ENCODE measurements around the gene UROS.

Gene UROS

DNA sequence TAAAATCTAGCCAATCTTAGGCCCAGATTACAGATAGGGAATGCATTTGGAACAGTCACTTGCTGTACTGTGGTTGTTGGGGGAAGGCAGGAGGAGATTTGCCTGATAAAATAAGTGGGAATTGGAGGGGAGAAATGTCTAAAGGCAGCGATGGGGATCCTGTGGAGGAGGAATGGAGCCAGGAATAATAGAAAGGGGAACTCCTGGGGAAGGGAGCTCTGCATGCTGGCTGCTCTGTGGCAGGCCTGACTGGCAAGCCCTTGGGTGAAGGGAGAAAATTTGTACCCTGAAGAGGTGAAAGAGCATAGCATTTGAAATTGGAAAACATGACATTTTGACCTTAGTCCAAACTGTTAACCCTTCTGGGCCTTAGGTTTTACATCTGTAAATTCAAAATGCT lies 61.1 kb downstream of the UROS start:
- DNase-seq, result no peak

DNA sequence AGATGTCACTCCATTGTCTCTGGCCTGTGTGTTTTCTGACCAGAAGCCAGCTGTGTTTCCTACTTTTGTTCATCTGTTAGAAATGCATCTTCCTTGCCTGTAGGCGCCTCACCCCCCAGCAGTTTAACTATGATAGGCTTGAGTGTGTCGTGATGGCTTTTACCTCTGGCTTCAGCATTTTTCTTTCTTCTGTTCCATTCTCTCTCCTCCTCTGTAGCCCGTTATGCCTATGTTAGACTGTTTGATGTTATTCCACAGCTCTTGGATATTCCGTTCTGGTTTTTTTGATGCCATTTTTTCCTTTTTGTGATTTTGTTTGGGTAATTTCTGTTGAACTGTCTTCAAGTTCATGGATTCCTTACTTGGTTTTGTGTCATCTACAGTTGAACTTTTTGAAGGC lies 65.3 kb downstream of the UROS start:
- no peak for DNase-seq

DNA sequence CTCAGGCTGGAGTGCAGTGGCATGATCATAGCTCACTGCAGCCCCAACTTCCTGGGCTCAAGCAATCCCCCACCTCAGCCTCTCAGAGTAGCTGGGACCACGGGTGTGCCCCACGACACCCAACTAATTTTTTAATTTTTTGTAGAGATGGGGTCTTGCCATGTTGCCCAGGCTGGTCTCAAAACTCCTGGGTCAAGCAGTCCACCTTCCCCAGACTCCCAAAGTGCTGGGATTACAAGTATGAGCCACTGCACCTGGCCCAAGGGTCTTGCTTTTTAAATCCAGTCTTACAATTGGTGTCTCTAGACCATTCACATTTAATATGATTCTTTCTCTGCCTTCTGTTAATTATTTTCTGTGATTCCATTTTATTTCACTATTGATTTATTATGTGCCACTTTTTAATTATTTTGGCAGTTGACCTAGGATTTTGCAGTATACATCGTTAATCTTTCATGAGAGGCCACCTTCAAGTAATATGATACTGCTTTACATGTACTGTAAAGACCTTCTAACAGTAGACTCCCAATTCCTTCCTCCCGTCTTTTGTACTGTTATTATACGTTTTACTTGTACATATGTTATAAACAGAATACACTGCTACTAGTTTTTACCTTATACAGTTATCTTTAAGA lies 66.1 kb downstream of the UROS start:
- DNase-seq, result no peak

DNA sequence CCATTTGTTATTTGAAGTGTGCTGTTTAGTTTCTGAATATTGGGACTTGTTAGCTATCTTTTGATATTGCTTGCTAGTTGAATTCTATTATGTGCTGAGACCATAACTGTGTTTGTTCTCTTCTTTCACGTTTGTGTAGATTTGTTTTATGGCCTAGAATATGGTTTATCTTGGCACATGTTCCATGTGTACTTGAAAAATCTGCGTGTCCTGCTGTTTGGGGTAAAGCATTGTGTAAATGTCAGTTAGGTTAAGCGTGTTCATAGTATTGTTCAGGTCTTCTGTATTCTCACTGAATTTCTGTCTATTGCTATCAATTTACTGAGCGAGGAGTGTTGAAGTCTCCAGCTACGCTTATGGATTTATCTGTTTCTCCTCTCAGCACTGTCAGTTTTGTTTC lies 66.9 kb downstream of the UROS start:
- no peak for DNase-seq

DNA sequence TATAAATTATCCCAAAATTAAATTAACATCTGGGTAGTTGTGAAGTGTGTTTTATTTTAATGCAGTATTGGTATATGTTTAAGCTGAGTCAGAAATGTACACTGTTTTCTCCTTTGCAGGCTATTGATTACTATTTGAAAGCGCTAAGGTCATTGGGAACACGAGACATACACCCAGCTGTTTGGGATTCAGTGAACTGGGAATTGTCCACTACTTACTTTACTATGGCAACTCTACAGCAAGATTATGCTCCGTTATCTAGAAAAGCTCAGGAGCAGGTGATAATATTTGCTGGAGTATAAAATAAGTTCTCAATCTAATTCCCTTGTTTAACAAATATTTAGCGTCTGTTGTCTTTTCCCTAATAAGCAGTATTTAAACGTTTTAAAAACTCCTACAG lies 75.6 kb downstream of the UROS start:
- DNase-seq, result no peak

DNA sequence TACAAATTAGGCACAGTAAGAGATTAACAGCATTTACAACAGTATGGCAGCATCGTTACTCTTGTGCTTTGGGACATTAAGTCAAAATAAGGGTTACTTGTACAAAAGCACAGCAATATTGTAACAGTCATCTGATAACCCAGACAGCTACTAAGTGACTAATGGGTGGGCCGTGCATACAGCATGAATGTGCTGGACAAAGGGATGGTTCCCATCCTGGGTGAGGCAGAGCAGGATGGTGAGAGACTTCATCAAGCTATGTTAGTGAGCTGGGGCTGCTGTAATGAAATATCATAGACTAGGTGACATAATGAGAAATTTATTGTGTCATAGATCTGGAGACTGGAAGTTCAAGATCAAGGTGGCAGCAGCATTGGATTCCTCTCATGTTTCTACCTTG lies 78.1 kb downstream of the UROS start:
- DNase-seq, result no peak

DNA sequence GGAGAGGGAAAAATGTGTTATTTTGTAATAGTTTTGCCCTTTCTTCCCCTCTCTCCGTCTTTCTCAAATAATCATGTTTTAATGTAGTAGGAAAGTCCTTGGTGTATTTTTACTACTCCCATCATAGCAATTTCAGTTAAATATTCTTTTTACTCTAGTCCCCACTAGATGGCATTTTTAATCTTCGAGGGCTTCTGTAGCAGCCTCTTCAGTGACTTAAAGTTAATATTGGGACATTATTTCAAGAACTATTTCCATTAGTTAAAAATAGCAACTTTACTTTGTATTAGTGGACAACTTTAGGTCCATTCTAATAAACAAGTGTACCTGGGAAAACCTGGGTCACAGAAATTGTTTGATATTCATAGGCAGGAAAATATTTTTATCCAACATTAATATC lies 80.6 kb downstream of the UROS start:
- no peak for DNase-seq

DNA sequence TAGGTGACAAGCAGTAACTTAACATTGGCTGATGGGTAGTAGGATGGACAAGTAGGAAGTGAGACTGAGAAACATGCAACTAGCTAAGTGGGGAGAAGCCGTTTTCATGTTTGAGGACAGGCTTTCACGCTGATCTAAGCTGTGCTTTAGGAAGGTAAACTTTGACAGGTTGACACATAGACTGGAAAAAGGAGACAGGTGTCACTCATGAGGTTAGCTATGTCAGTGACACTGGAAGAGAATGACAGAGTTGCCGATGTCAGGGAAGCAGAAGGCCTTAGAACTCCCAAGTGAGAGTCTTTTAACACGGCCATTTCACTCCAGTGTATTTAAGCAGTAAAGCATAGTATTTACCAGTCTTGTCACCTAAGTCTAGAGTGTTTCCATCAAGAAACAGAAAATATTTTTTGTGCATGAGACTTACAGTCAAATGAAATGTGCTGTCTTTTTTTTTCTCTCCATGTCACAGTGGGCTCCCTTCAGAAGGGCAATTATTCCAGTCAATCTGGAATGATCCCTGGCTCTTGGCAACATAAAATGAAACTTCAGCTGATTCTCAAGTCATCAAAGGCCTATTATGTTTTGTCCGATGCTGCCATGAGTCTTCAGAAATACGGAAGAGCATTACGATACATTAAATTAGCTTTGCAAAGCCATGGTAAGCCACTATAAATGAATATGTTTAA lies 82.9 kb downstream of the UROS start:
- DNase-seq, result no peak

Measured in activated CD4-positive, alpha-beta T cell treated with anti-CD3 and anti-CD28 coated beads, Interleukin-2, amount 50 U/mL, for 1 hour (primary cell).